Keratinocyte (primary cell): ENCODE results near the gene SUFU. TPM values are rescaled to one million over a fixed set of nuclear protein-coding genes. Genes with fewer than 3 reads are reported as not detected.
A peak's percentile ranks its signal among the peaks of the same experiment; 100 is the strongest.

Source experiments
- DNase-seq: peaks from one replicate; pipeline ENCODE4 v3.0.0-alpha.2; 2011; ENCODE audit warnings: low read depth, missing footprints, low spot score
- FAIRE-seq: peaks from 2 replicates; lab custom pipeline; 2011; peaks lifted over from hg19 to GRCh38; lab: Jason Lieb, UNC
- H2AFZ ChIP-seq: 2 replicates; pipeline ENCODE4 v1.6.0; 2012; ENCODE audit warnings: low read length, control low read depth, inconsistent platforms; ENCODE audit not compliant: control insufficient read depth
- H3K27ac ChIP-seq: 2 replicates; pipeline ENCODE4 v1.5.1; 2011; ENCODE audit warnings: low read length; ENCODE audit not compliant: control insufficient read depth, insufficient read depth
- H3K27me3 ChIP-seq: 3 replicates; pipeline ENCODE4 v1.6.0; 2011; ENCODE audit warnings: low read length; ENCODE audit not compliant: control insufficient read depth, insufficient read depth; ENCODE audit errors: extremely low read depth
- H3K36me3 ChIP-seq, 2 experiments: 2 replicates in 1 of 2; 3 replicates in 1 of 2; pipeline ENCODE4 v1.5.1; 2011; ENCODE audit warnings: low read length in 2 of 2, mild to moderate bottlenecking in 1 of 2; ENCODE audit not compliant: control insufficient read depth in 2 of 2, insufficient read depth in 2 of 2; ENCODE audit errors: extremely low read depth in 1 of 2
- H3K4me1 ChIP-seq: 3 replicates; pipeline ENCODE4 v1.5.1; 2011; ENCODE audit warnings: low read length; ENCODE audit not compliant: control insufficient read depth, insufficient read depth; ENCODE audit errors: extremely low read depth
- H3K4me2 ChIP-seq: 3 replicates; pipeline ENCODE4 v1.6.0; 2011; ENCODE audit warnings: low read depth, low read length; ENCODE audit not compliant: control insufficient read depth, insufficient read depth; ENCODE audit errors: extremely low read depth
- H3K4me3 ChIP-seq, 3 experiments: fragments of 200-600 bp in 1 of 3; sonication (generic) in 1 of 3; 2 replicates in 2 of 3; 3 replicates in 1 of 3; pipeline ENCODE4 v1.5.1; 2011 to 2016; ENCODE audit warnings: low read length in 3 of 3, mild to moderate bottlenecking in 3 of 3, control low read depth in 2 of 3, inconsistent platforms in 1 of 3, low read depth in 1 of 3, mixed read lengths in 1 of 3, mixed run types in 1 of 3, moderate library complexity in 1 of 3; ENCODE audit not compliant: control insufficient read depth in 2 of 3, insufficient read depth in 2 of 3; ENCODE audit errors: extremely low read depth in 1 of 3
- H3K79me2 ChIP-seq: 2 replicates; pipeline ENCODE4 v1.6.0; 2012; ENCODE audit warnings: low read length; ENCODE audit not compliant: control insufficient read depth, insufficient read depth
- H3K9ac ChIP-seq: 3 replicates; pipeline ENCODE4 v1.6.0; 2011; ENCODE audit warnings: low read length; ENCODE audit not compliant: control insufficient read depth, insufficient read depth; ENCODE audit errors: extremely low read depth
- H3K9me1 ChIP-seq: 3 replicates; pipeline ENCODE4 v1.6.0; 2011; ENCODE audit warnings: low read length; ENCODE audit not compliant: control insufficient read depth, insufficient read depth; ENCODE audit errors: extremely low read depth
- H3K9me3 ChIP-seq: 2 replicates; pipeline ENCODE4 v1.5.1; 2012; ENCODE audit warnings: low read depth, low read length; ENCODE audit not compliant: control insufficient read depth
- H4K20me1 ChIP-seq: 3 replicates; pipeline ENCODE4 v1.6.0; 2011; ENCODE audit warnings: low read length; ENCODE audit not compliant: control insufficient read depth, insufficient read depth; ENCODE audit errors: extremely low read depth
- EZH2 ChIP-seq: IDR thresholded peaks from one replicate; pipeline ENCODE4 v1.6.1; 2012; ENCODE audit warnings: inconsistent platforms, mild to moderate bottlenecking, low read length, moderate library complexity
- dilution Hi-C: fragments of 300-500 bp; cut with MboI; formaldehyde crosslinking; loops from one replicate; pipeline ENCODE4 v1.7.0; 2020; ENCODE audit warnings: low sequenced_read_pairs; ENCODE audit not compliant: extremely low pct_ligation_motif_present
- polyA plus RNA-seq, 5 experiments: library from polyadenylated mRNA; depleted of rRNA in 3 of 5; stranded (reverse) in 3 of 5; stranded (forward) in 1 of 5; unstranded in 1 of 5; fragments of >200 nt; gene quantifications; 1 replicate in 1 of 5; 2 replicates in 3 of 5; 3 replicates in 1 of 5; pipeline versions ENCODE4 v1.2.1 to v1.2.3, GENCODE V29; 2011 to 2012; ENCODE audit warnings: missing spikeins in 2 of 5, low read depth in 1 of 5, low replicate concordance in 1 of 5
- TF ChIP-seq, protein P1 (sequence below), 3 experiments: IDR thresholded peaks in 1 of 3; conservative IDR thresholded peaks in 1 of 3; optimal IDR thresholded peaks in 1 of 3; 2 replicates in 2 of 3; 3 replicates in 1 of 3; pipeline versions ENCODE3 to v1.5.1; 2011; ENCODE audit warnings: low read length in 3 of 3, mild to moderate bottlenecking in 3 of 3, moderate library complexity in 2 of 3, control low read depth in 1 of 3, inconsistent platforms in 1 of 3; ENCODE audit not compliant: insufficient read depth in 2 of 3; ENCODE audit errors: extremely low read depth in 1 of 3

Gene SUFU
- polyA plus RNA-seq, 1 donor (not counting 4 experiments of a cell fraction or from before 2014, with no cell fraction given) = 3.7 TPM

DNA sequence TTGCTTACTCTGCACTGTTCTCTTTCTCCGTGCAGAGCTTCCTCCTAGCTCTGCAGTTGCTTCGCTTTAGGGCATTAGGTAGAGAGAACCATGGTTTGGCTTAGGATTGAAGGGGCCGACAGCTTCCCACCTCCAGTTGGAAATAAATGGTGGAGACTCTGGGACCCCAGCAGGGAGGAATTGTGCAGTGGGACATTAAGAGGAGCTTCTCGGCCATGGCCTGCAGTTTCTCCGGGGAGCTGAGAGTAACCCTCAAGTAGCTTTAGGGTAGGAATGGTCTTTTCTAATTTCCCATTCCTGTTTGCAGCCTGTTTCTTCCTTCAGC is 1.2 kb downstream of the SUFU start:
- Histone ChIP-seq H3K9ac (peak overlapping the region; percentile 85), H3K4me2 (peak overlapping the region; percentile 84), H3K27ac (no peak overlapping the region), H2AFZ (no peak overlapping the region), H3K79me2 (peaks cover 44% of the 10 kb centered on the region), H3K4me3 (peak overlapping the region; percentile 77 to 94 (median 89)), H3K9me3 (no peaks in the 10 kb centered on the region), H3K4me1 (peaks cover 24% of the 10 kb centered on the region), H3K27me3 (no peaks in the 10 kb centered on the region), H3K9me1 (peaks cover 7% of the 10 kb centered on the region), H3K36me3 (peaks cover 0 to 3% of the 10 kb centered on the region in 2 experiments), H4K20me1 (peaks cover 7% of the 10 kb centered on the region)
- dilution Hi-C loops = loop anchor here (10.0 kb wide), 1 partner anchor 70 kb away; no protein-coding TSS in a partner anchor
- FAIRE-seq (no peak), DNase-seq (no peak)
- TF ChIP-seq EZH2 = no peak
- TF ChIP-seq, protein P1, sequence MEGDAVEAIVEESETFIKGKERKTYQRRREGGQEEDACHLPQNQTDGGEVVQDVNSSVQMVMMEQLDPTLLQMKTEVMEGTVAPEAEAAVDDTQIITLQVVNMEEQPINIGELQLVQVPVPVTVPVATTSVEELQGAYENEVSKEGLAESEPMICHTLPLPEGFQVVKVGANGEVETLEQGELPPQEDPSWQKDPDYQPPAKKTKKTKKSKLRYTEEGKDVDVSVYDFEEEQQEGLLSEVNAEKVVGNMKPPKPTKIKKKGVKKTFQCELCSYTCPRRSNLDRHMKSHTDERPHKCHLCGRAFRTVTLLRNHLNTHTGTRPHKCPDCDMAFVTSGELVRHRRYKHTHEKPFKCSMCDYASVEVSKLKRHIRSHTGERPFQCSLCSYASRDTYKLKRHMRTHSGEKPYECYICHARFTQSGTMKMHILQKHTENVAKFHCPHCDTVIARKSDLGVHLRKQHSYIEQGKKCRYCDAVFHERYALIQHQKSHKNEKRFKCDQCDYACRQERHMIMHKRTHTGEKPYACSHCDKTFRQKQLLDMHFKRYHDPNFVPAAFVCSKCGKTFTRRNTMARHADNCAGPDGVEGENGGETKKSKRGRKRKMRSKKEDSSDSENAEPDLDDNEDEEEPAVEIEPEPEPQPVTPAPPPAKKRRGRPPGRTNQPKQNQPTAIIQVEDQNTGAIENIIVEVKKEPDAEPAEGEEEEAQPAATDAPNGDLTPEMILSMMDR (optimal IDR thresholded peaks at IDR 0.05 in 1 of 3, IDR thresholded peaks at IDR 0.05 in 1 of 3, conservative IDR thresholded peaks at IDR 0.05 in 1 of 3; ENCODE audit: extremely low read depth in 1 of 3, insufficient read depth in 2 of 3, low read length in 3 of 3) = no peak

GRCh38 chr10:102505462-102506115 is 1.8 kb downstream of the SUFU start:
- Histone ChIP-seq H4K20me1 (peaks cover 7% of the 10 kb centered on the region), H3K36me3 (peaks cover 0 to 3% of the 10 kb centered on the region in 2 experiments), H3K9me1 (peaks cover 7% of the 10 kb centered on the region), H3K27ac (no peak overlapping the region), H3K79me2 (peaks cover 40% of the 10 kb centered on the region), H3K27me3 (no peaks in the 10 kb centered on the region), H3K4me1 (peaks cover 24% of the 10 kb centered on the region), H3K4me2 (peak overlapping the region; percentile 84), H2AFZ (no peak overlapping the region), H3K9me3 (no peaks in the 10 kb centered on the region), H3K9ac (no peak overlapping the region), H3K4me3 (no peak overlapping the region)
- DNase-seq (no peak), FAIRE-seq (no peak)
- TF ChIP-seq, protein P1 (optimal IDR thresholded peaks at IDR 0.05 in 1 of 3, IDR thresholded peaks at IDR 0.05 in 1 of 3, conservative IDR thresholded peaks at IDR 0.05 in 1 of 3; ENCODE audit: extremely low read depth in 1 of 3, insufficient read depth in 2 of 3, low read length in 3 of 3) = no peak
- TF ChIP-seq EZH2 = no peak
- dilution Hi-C loops = loop anchor here (10.0 kb wide), 1 partner anchor 69 kb away; no protein-coding TSS in a partner anchor
